Measurements from ENCODE around the gene ZNF653.
"Not testable (repeated sequence)": the region's sequence is repeated elsewhere in the genome, so short reads cannot be mapped to it uniquely, and the experiment has no call there.

ZNF653 gene

DNA sequence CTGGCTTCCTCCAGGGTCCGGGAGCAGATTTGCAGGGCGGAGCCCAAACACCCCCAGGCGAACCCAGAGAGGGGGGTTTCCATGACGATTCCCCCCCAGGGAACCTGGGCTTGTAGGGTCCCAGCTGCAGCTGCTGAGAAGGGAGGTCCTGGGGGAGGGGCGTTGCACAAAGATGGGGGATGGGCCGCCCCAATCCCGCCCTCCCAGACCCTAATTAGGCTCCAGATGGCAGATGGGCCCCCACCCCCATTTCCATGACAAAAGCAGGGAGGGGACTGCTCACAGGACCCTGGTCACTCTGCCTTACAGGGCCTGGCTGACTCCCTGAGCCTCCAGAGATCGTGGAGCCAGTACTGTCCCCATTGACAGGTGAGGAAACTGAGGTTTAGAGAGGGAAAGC lies 40.0 kb downstream of the ZNF653 start:
- no peak overlapping the region for H3K27ac Mint-ChIP-seq
- no peak for TF ChIP-seq CTCF (IDR thresholded peaks at IDR 0.05; ENCODE audit: unreplicated experiment in 3 of 3)
- H3K4me3 Mint-ChIP-seq: no peak overlapping the region
- H3K4me1 Mint-ChIP-seq: no peaks in the 10 kb centered on the region
- H3K27me3 Mint-ChIP-seq (ENCODE audit: low read depth): peaks cover 4% of the 10 kb centered on the region
- H3K36me3 Mint-ChIP-seq (ENCODE audit: low read depth): no peaks in the 10 kb centered on the region
- no peaks in the 10 kb centered on the region for H3K9me3 Mint-ChIP-seq

GRCh38 chr19:11464333-11465265 lies 41.0 kb downstream of the ZNF653 start:
- Mint-ChIP-seq H3K9me3 (no peaks in the 10 kb centered on the region), H3K27ac (no peak overlapping the region), H3K4me1 (no peaks in the 10 kb centered on the region), H3K36me3 (ENCODE audit: low read depth) (no peaks in the 10 kb centered on the region), H3K4me3 (no peak overlapping the region), H3K27me3 (ENCODE audit: low read depth) (peaks cover 4% of the 10 kb centered on the region)
- TF ChIP-seq CTCF (IDR thresholded peaks at IDR 0.05; ENCODE audit: unreplicated experiment in 3 of 3): no peak

DNA sequence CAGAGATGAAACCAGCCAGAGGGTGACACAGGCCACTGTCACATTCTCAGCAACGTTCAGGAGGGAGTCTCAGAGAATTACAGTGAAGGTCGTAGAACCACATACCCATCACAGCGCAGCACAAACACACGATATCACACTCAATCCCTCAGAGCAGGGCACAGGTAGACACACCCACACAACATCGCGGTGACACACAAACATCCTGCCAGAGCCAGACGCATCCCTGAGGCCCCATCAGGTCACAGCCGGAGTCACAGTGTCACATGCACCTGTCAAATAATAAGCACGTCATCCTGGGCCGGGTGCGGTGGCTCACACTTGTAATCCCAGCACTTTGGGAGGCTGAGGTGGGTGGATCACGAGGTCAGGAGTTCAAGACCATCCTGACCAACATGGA lies 42.2 kb downstream of the ZNF653 start:
- peaks cover 4% of the 10 kb centered on the region for H3K27me3 Mint-ChIP-seq (ENCODE audit: low read depth)
- no peak overlapping the region for H3K4me3 Mint-ChIP-seq
- TF ChIP-seq CTCF (IDR thresholded peaks at IDR 0.05; ENCODE audit: unreplicated experiment in 3 of 3): no peak
- no peak overlapping the region for H3K27ac Mint-ChIP-seq
- H3K36me3 Mint-ChIP-seq (ENCODE audit: low read depth): no peaks in the 10 kb centered on the region
- no peaks in the 10 kb centered on the region for H3K9me3 Mint-ChIP-seq
- no peaks in the 10 kb centered on the region for H3K4me1 Mint-ChIP-seq

GRCh38 chr19:11461453-11461852 lies 44.2 kb downstream of the ZNF653 start:
- H3K27ac Mint-ChIP-seq: no peak overlapping the region

DNA sequence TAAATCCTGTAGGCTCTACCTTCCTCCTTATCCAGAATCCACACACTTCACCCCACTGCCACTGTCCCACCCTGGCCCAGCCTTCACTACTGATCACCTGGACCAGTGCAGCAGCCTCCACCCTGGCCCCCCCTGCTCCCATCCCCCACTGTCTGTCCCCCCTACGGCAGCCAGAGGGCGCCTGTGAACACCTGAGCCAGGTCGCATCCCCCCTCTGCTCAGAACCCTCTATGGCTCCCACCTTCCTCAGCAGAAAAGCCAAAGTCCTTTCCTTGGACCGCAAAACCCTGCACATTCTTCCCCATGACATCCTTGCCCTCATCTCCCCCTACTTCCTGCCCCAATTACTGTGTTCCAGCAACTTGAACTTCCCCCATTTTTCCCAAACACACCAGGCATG lies 45.4 kb downstream of the ZNF653 start:
- peaks cover 7% of the 10 kb centered on the region for H3K27me3 Mint-ChIP-seq (ENCODE audit: low read depth)
- H3K36me3 Mint-ChIP-seq (ENCODE audit: low read depth): no peaks in the 10 kb centered on the region
- no peak for TF ChIP-seq CTCF (IDR thresholded peaks at IDR 0.05; ENCODE audit: unreplicated experiment in 3 of 3)
- H3K4me3 Mint-ChIP-seq: peak overlapping the region in 1 of 3 experiments; percentile 65
- no peaks in the 10 kb centered on the region for H3K9me3 Mint-ChIP-seq
- no peak overlapping the region for H3K27ac Mint-ChIP-seq
- no peaks in the 10 kb centered on the region for H3K4me1 Mint-ChIP-seq

More at GRCh38 chr19:11461453-11461852, 44.2 kb downstream of the ZNF653 start:
- peaks cover 7% of the 10 kb centered on the region for H3K27me3 Mint-ChIP-seq (ENCODE audit: low read depth)
- no peaks in the 10 kb centered on the region for H3K36me3 Mint-ChIP-seq (ENCODE audit: low read depth)
- no peaks in the 10 kb centered on the region for H3K4me1 Mint-ChIP-seq
- no peak overlapping the region for H3K4me3 Mint-ChIP-seq
- no peaks in the 10 kb centered on the region for H3K9me3 Mint-ChIP-seq
- TF ChIP-seq CTCF (IDR thresholded peaks at IDR 0.05; ENCODE audit: unreplicated experiment in 3 of 3): no peak

DNA sequence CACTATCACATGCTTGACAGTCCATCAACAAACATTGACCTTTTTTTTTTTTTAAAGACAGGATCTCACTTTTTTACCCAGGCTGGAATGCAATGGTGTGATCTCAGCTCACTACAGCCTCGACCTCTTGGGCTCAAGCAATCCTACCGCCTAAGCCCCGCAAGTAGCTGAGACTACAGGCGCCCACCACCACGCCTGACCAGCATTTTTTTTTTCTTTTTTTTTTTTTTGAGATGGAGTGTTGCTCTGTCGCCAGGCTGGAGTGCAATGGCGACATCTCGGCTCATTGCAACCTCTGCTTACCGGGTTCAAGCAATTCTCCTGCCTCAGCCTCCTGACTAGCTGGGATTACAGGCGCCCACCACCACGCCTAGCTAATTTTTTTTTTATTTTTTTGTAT lies 46.7 kb downstream of the ZNF653 start:
- not testable (repeated sequence) for H3K4me3 Mint-ChIP-seq; H3K36me3 Mint-ChIP-seq (ENCODE audit: low read depth); H3K9me3 Mint-ChIP-seq; H3K4me1 Mint-ChIP-seq; H3K27me3 Mint-ChIP-seq (ENCODE audit: low read depth); H3K27ac Mint-ChIP-seq

Data from nephron (organoid).